Articular chondrocyte of knee joint (primary cell): ENCODE data around the gene DHRS13. TPM values are rescaled to one million over a fixed set of nuclear protein-coding genes. Genes with fewer than 3 reads are reported as not detected.

Experiments
- total RNA-seq: library from RNA; depleted of rRNA; stranded (reverse); fragments of >200 nt; gene quantifications from 2 replicates; pipeline ENCODE4 v1.2.3, GENCODE V29; 2012

Gene DHRS13
- 2.4 and 3.5 TPM in 2 replicates for total RNA-seq

GRCh38 chr17:28902819-28903545 is at the start of gene DHRS13:
DHRS13 (minus strand) TSS chr17:28903079; CDS start chr17:28902944, 135 bp downstream.

GRCh38 chr17:28951428-28951990 is 48.6 kb upstream of the DHRS13 start, which contains the start of gene PHF12:
PHF12 (minus strand) TSS chr17:28951518; CDS start chr17:28950960, 558 bp downstream.

GRCh38 chr17:28896884-28897768 is 5.8 kb downstream of the DHRS13 start, which contains the start of gene FLOT2:
FLOT2 (minus strand) TSS chr17:28897733; CDS start chr17:28897574, 159 bp downstream.

GRCh38 chr17:28854457-28855335 is 48.2 kb downstream of the DHRS13 start, which contains the start of gene ERAL1:
ERAL1 (plus strand) TSS chr17:28855016; CDS start chr17:28855035, 19 bp downstream.

Other genes with a start within 250 kb of the DHRS13 start
- gene SDF2, start 241.2 kb downstream of the DHRS13 start, total RNA-seq: 30.3 and 44.3 TPM in 2 replicates
- 53.3 and 62.3 TPM in 2 replicates for gene SUPT6H, start 240.9 kb downstream of the DHRS13 start, total RNA-seq
- 0.54 and 0.78 TPM in 2 replicates for gene PROCA1, start 191.2 kb downstream of the DHRS13 start, total RNA-seq
- gene RAB34, start 185.2 kb downstream of the DHRS13 start, total RNA-seq: 188 and 196 TPM in 2 replicates
- 560 and 658 TPM in 2 replicates for gene RPL23A, start 183.1 kb downstream of the DHRS13 start, total RNA-seq
- 3.3 and 4.6 TPM in 2 replicates for gene TLCD1, start 176.8 kb downstream of the DHRS13 start, total RNA-seq
- gene NEK8, start 174.3 kb downstream of the DHRS13 start, total RNA-seq: 3.9 and 4.8 TPM in 2 replicates
- gene TRAF4, start 159.1 kb downstream of the DHRS13 start, total RNA-seq: 15.9 and 17.8 TPM in 2 replicates
- gene FAM222B, start 60.3 kb downstream of the DHRS13 start, total RNA-seq: 4.9 and 5.0 TPM in 2 replicates
- gene ERAL1, start 48.1 kb downstream of the DHRS13 start, total RNA-seq: 27.0 and 27.7 TPM in 2 replicates
- gene FLOT2, start 5.3 kb downstream of the DHRS13 start, total RNA-seq: 29.8 and 30.8 TPM in 2 replicates
- 16.0 and 17.0 TPM in 2 replicates for gene PHF12, start 48.4 kb upstream of the DHRS13 start, total RNA-seq
- gene SEZ6, start 103.0 kb upstream of the DHRS13 start, total RNA-seq: not detected in 2 replicates
- gene PIPOX, start 140.1 kb upstream of the DHRS13 start, total RNA-seq: 1.2 and 2.4 TPM in 2 replicates